H1 (cell line): ENCODE measurements around the gene PAEP. TPM values are rescaled to one million over a fixed set of nuclear protein-coding genes. Genes with fewer than 3 reads are reported as not detected.

ENCODE experiments used
- CTCF ChIA-PET: fragments of 300-600 bp; sonication (Branson Sonifier 250); formaldehyde crosslinking; loops from one replicate; lab custom pipeline; 2021; ENCODE audit not compliant: partially characterized antibody; lab: Charles Lee
- POLR2A ChIA-PET: fragments of 300-600 bp; sonication (Branson Sonifier 250); formaldehyde crosslinking; loops from one replicate; lab custom pipeline; 2021; ENCODE audit warnings: inconsistent platforms; ENCODE audit not compliant: partially characterized antibody; lab: Charles Lee
- DNase-seq, 2 experiments: peaks; one replicate each; pipeline versions ENCODE4 v3.0.0 to v3.0.0-alpha.2; 2010 to 2022; ENCODE audit warnings: low spot score in 2 of 2, low read depth in 1 of 2, mixed read lengths in 1 of 2
- FAIRE-seq: peaks from 2 replicates; lab custom pipeline; 2011; peaks lifted over from hg19 to GRCh38; lab: Jason Lieb, UNC
- H2AFZ ChIP-seq: 2 replicates; pipeline ENCODE4 v1.8.1; 2012; ENCODE audit warnings: low read length, inconsistent platforms
- H2AK5ac ChIP-seq: 2 replicates; pipeline ENCODE4 v1.6.1; 2013; ENCODE audit warnings: low read depth, low read length
- H2BK120ac ChIP-seq: replicated peaks from 2 replicates; pipeline ENCODE3; 2013; ENCODE audit warnings: low read depth, low read length, inconsistent platforms
- H2BK12ac ChIP-seq: 2 replicates; pipeline ENCODE4 v1.6.1; 2013; ENCODE audit warnings: low read depth, low read length
- H2BK15ac ChIP-seq: 2 replicates; pipeline ENCODE4 v1.6.1; 2013; ENCODE audit warnings: low read length
- H2BK20ac ChIP-seq: 2 replicates; pipeline ENCODE4 v1.6.1; 2013; ENCODE audit warnings: low read length
- H2BK5ac ChIP-seq: 2 replicates; pipeline ENCODE4 v1.6.1; 2013; ENCODE audit warnings: low read depth, low read length
- H3K14ac ChIP-seq: 2 replicates; pipeline ENCODE4 v1.6.1; 2013; ENCODE audit warnings: inconsistent platforms; ENCODE audit not compliant: insufficient read length
- H3K18ac ChIP-seq: 2 replicates; pipeline ENCODE4 v1.6.1; 2013; ENCODE audit warnings: low read length; ENCODE audit errors: extremely low read depth
- H3K23ac ChIP-seq: 2 replicates; pipeline ENCODE4 v1.6.1; 2013; ENCODE audit warnings: inconsistent platforms; ENCODE audit not compliant: insufficient read length
- H3K23me2 ChIP-seq: 2 replicates; pipeline ENCODE4 v1.6.1; 2013; ENCODE audit warnings: low read depth, low read length
- H3K27ac ChIP-seq: 2 replicates; pipeline ENCODE4 v1.6.1; 2011; ENCODE audit warnings: low read depth, low read length, inconsistent platforms
- H3K27me3 ChIP-seq, 4 experiments: replicated peaks in 1 of 4; 1 replicate in 1 of 4; 2 replicates in 3 of 4; pipeline versions ENCODE4 v1.6.1 to v1.8.1; 2011 to 2013; ENCODE audit warnings: low read length in 3 of 4, mild to moderate bottlenecking in 3 of 4, inconsistent platforms in 2 of 4, mixed read lengths in 2 of 4, moderate library complexity in 1 of 4; ENCODE audit not compliant: control insufficient read depth in 3 of 4, insufficient read depth in 3 of 4; ENCODE audit errors: extremely low read depth in 1 of 4
- H3K36me3 ChIP-seq, 4 experiments: 2 replicates each; pipeline versions ENCODE4 v1.6.1 to v1.8.1; 2011 to 2013; ENCODE audit warnings: mild to moderate bottlenecking in 4 of 4, low read length in 3 of 4, moderate library complexity in 2 of 4, control low read depth in 1 of 4, inconsistent platforms in 1 of 4; ENCODE audit not compliant: insufficient read depth in 4 of 4, control insufficient read depth in 2 of 4
- H3K4ac ChIP-seq: replicated peaks from 2 replicates; pipeline ENCODE3; 2013; ENCODE audit warnings: low read length, low read depth, mixed read lengths, inconsistent platforms; ENCODE audit not compliant: insufficient read length
- H3K4me1 ChIP-seq, 4 experiments: replicated peaks in 1 of 4; 1 replicate in 1 of 4; 2 replicates in 3 of 4; pipeline versions ENCODE4 v1.6.1 to v1.8.1; 2011 to 2013; ENCODE audit warnings: low read length in 3 of 4, inconsistent platforms in 2 of 4, mixed read lengths in 1 of 4; ENCODE audit not compliant: insufficient read depth in 4 of 4, control insufficient read depth in 3 of 4
- H3K4me2 ChIP-seq, 2 experiments: 2 replicates each; pipeline versions ENCODE4 v1.6.1 to v1.8.1; 2011 to 2013; ENCODE audit warnings: low read depth in 2 of 2, low read length in 2 of 2, control low read depth in 1 of 2, inconsistent platforms in 1 of 2, mild to moderate bottlenecking in 1 of 2; ENCODE audit not compliant: insufficient read depth in 1 of 2
- H3K4me3 ChIP-seq, 4 experiments: fragments of 200-600, 300-600 bp in 1 of 4; sonication (generic), shearing (Covaris generic), sonication (Bioruptor Twin) in 1 of 4; 2 replicates each; pipeline versions ENCODE4 v1.5.1 to v1.8.1; 2011 to 2016; ENCODE audit warnings: low read length in 4 of 4, low read depth in 3 of 4, control low read depth in 2 of 4, inconsistent platforms in 2 of 4, mild to moderate bottlenecking in 2 of 4, mixed read lengths in 1 of 4, moderate library complexity in 1 of 4; ENCODE audit not compliant: insufficient read depth in 2 of 4; ENCODE audit errors: extremely low read depth in 1 of 4
- H3K56ac ChIP-seq: replicated peaks from 2 replicates; pipeline ENCODE3; 2013; ENCODE audit warnings: low read depth, mild to moderate bottlenecking, mixed read lengths, low read length, inconsistent platforms; ENCODE audit not compliant: insufficient read length
- H3K79me1 ChIP-seq: 2 replicates; pipeline ENCODE4 v1.6.1; 2013; ENCODE audit warnings: low read depth, low read length, control low read depth
- H3K79me2 ChIP-seq, 2 experiments: 2 replicates each; pipeline versions ENCODE4 v1.6.1 to v1.8.1; 2012 to 2013; ENCODE audit warnings: low read length in 2 of 2, mild to moderate bottlenecking in 2 of 2, inconsistent platforms in 1 of 2; ENCODE audit not compliant: insufficient read depth in 2 of 2, control insufficient read depth in 1 of 2
- H3K9ac ChIP-seq, 4 experiments: replicated peaks in 1 of 4; 1 replicate in 1 of 4; 2 replicates in 3 of 4; pipeline versions ENCODE4 v1.6.1 to v1.8.1; 2011 to 2013; ENCODE audit warnings: low read depth in 3 of 4, low read length in 3 of 4, control low read depth in 2 of 4, mild to moderate bottlenecking in 2 of 4, moderate library complexity in 2 of 4, inconsistent platforms in 1 of 4; ENCODE audit errors: extremely low read depth in 1 of 4
- H3K9me3 ChIP-seq, 2 experiments: 2 replicates each; pipeline versions ENCODE4 v1.6.1 to v1.8.1; 2012 to 2013; ENCODE audit warnings: mild to moderate bottlenecking in 2 of 2, moderate library complexity in 2 of 2, control low read depth in 1 of 2, inconsistent platforms in 1 of 2, low read depth in 1 of 2, low read length in 1 of 2, mixed read lengths in 1 of 2; ENCODE audit not compliant: insufficient read depth in 2 of 2
- H4K20me1 ChIP-seq, 2 experiments: replicated peaks in 1 of 2; 2 replicates each; pipeline versions ENCODE3 to v1.8.1; 2011 to 2013; ENCODE audit warnings: inconsistent platforms in 2 of 2, low read length in 2 of 2, mild to moderate bottlenecking in 1 of 2; ENCODE audit not compliant: insufficient read depth in 2 of 2, control insufficient read depth in 1 of 2
- H4K5ac ChIP-seq: 2 replicates; pipeline ENCODE4 v1.6.1; 2013; ENCODE audit warnings: low read length, low read depth, mixed read lengths, inconsistent platforms; ENCODE audit not compliant: insufficient read length
- H4K8ac ChIP-seq: 2 replicates; pipeline ENCODE4 v1.8.0; 2013; ENCODE audit warnings: mild to moderate bottlenecking, moderate library complexity, low read length, inconsistent platforms; ENCODE audit not compliant: insufficient read depth; ENCODE audit errors: extremely low read depth
- H4K91ac ChIP-seq: replicated peaks from 2 replicates; pipeline ENCODE3; 2013; ENCODE audit warnings: low read length, mixed read lengths, inconsistent platforms; ENCODE audit not compliant: insufficient read length
- WGBS, 2 experiments: shearing (Covaris generic) in 1 of 2; methylation state at CpG; one replicate each; pipeline versions ENCODE4 v1.1.6 to v1.1.7; 2013 to 2015; ENCODE audit warnings: low lambda C conversion rate in 2 of 2, mixed read lengths in 2 of 2, inconsistent platforms in 1 of 2, low coverage in 1 of 2, missing lambda C conversion rate in 1 of 2; ENCODE audit not compliant: insufficient replicate concordance in 2 of 2, insufficient coverage in 1 of 2, insufficient read length in 1 of 2; ENCODE audit errors: extremely low coverage in 1 of 2, missing lambda C conversion rate in 1 of 2; 5-methylcytosine and 5-hydroxymethylcytosine counted together
- polyA plus RNA-seq, 7 experiments: library from polyadenylated mRNA; depleted of rRNA in 3 of 7; stranded (reverse) in 5 of 7; unstranded in 2 of 7; fragments of >200 nt in 5 of 7; fragments of 200-250 nt in 2 of 7; gene quantifications; 1 replicate in 5 of 7; 2 replicates in 1 of 7; 4 replicates in 1 of 7; pipeline versions ENCODE4 v1.2.1 to v1.2.3, GENCODE V29; 2011 to 2013; ENCODE audit warnings: missing spikeins in 2 of 7, mixed read lengths in 2 of 7
- total RNA-seq: library from RNA; stranded (reverse); fragmentation: NEBNext Ultra II Directional; extraction: Animal tissue kit (Norgen Biotek cat#: 25700); gene quantifications from 2 replicates; pipeline ENCODE4 v1.2.1, GENCODE V29; 2021

Gene PAEP
- total and polyA plus RNA-seq, 2 of the 8 experiments (the other 6 are each of a cell fraction or from before 2014, with no cell fraction given): not detected

DNA sequence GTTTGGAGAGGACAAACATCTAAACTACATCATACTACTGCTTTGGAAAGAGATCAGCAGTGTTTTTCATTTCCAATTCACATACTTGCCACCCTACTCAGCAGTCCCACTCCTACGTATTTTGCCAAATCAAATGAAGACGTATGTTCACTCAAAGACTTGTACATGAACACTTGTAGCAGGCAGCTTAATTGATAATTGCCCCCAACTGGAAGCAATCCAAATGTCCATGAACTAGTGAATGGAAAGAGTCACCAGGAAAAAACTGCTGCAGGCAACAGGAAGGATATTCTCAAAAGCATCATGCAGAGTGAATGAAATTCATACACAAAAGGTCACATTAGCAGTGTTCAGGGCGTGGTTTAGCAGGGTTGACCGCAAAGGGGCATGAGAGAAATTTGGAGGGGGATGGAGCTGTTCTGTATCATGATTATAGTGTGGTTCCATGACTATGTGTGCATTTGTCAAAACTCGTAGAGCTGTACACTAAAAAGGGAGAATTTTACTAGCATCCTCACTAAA, 38.8 kb downstream of the PAEP start:
- Histone ChIP-seq H2BK120ac (no peak overlapping the region), H3K4me1 (peaks cover 0 to 8% (median 3%) of the 10 kb centered on the region in 4 experiments; a peak in 4 of 7 replicates), H3K4me2 (no peak overlapping the region), H3K27me3 (no peaks in the 10 kb centered on the region), H2BK15ac (no peak overlapping the region), H2AK5ac (no peak overlapping the region), H3K23ac (no peak overlapping the region), H4K20me1 (no peaks in the 10 kb centered on the region), H4K5ac (no peak overlapping the region), H2BK20ac (no peak overlapping the region), H3K79me1 (no peaks in the 10 kb centered on the region), H3K14ac (no peak overlapping the region), H3K56ac (no peak overlapping the region), H3K9me3 (no peaks in the 10 kb centered on the region), H2BK12ac (no peak overlapping the region), H3K79me2 (no peaks in the 10 kb centered on the region), H2BK5ac (no peak overlapping the region), H3K9ac (no peak overlapping the region), H4K8ac (no peak overlapping the region), H4K91ac (no peak overlapping the region), H3K4me3 (no peak overlapping the region), H3K18ac (no peak overlapping the region), H3K36me3 (no peaks in the 10 kb centered on the region), H2AFZ (no peak overlapping the region), H3K4ac (no peak overlapping the region), H3K23me2 (no peaks in the 10 kb centered on the region), H3K27ac (no peak overlapping the region)
- no peak for DNase-seq
- FAIRE-seq: no peak
- CTCF ChIA-PET: interaction anchor here (0.6 to 8.0 kb wide), 17 partner anchors 9 to 610 kb away, joined by 3 to 59 read pairs (median 3); a partner anchor contains a TSS
- WGBS, 2 experiments: 66% methylated on average over 5 of the region's 5 CpGs; no CpG with 5 or more reads in 1 of the 2 experiments
- POLR2A ChIA-PET: interaction anchor here (1.1 kb wide), 1 partner anchor 8 kb away, joined by 3 read pairs; no protein-coding TSS in a partner anchor
